Stimulated activated CD4-positive, alpha-beta T cell treated with anti-CD3 and anti-CD28 coated beads, Interleukin-2, amount 100 ng/mL, for 4 hours (primary cell): ENCODE results near the gene KCNK6.
"Not testable (repeated sequence)": the region's sequence is repeated elsewhere in the genome, so short reads cannot be mapped to it uniquely, and the experiment has no call there.

Experiments used
- DNase-seq: peaks from one replicate; pipeline ENCODE4 v3.0.0-alpha.2; 2020; ENCODE audit warnings: low read depth

The KCNK6 gene

GRCh38 chr19:38362076-38362945 lies 42.7 kb downstream of the KCNK6 start:
- DNase-seq, result peak; percentile 36

GRCh38 chr19:38362946-38363688 lies 43.5 kb downstream of the KCNK6 start:
- not testable (repeated sequence) for DNase-seq

- DNase-seq, result no peak
Observed at GRCh38 chr19:38367041-38367440, 47.4 kb downstream of the KCNK6 start.

GRCh38 chr19:38369584-38369983 lies 49.9 kb downstream of the KCNK6 start:
- no peak for DNase-seq

- DNase-seq, result no peak
Observed at GRCh38 chr19:38370299-38370698, 50.7 kb downstream of the KCNK6 start.

- no peak for DNase-seq
Observed at GRCh38 chr19:38371081-38371480, 51.4 kb downstream of the KCNK6 start.

GRCh38 chr19:38373907-38374331 lies 54.3 kb downstream of the KCNK6 start:
- no peak for DNase-seq

- DNase-seq, result peak; percentile 97
Observed at GRCh38 chr19:38374332-38375097, 54.9 kb downstream of the KCNK6 start, which contains the start of gene PSMD8. Gene PSMD8, plus strand, starts transcription at chr19:38374571. Its CDS starts 31 bp downstream, at chr19:38374602.

- no peak for DNase-seq
Observed at GRCh38 chr19:38375098-38375493, 55.5 kb downstream of the KCNK6 start.

GRCh38 chr19:38375748-38376147 lies 56.1 kb downstream of the KCNK6 start:
- DNase-seq, result no peak

- DNase-seq, result no peak
Observed at GRCh38 chr19:38376576-38376975, 56.9 kb downstream of the KCNK6 start.

- DNase-seq, result no peak
Observed at GRCh38 chr19:38377052-38377451, 57.4 kb downstream of the KCNK6 start.

- no peak for DNase-seq
Observed at GRCh38 chr19:38378866-38379265, 59.2 kb downstream of the KCNK6 start.

- DNase-seq, result no peak
Observed at GRCh38 chr19:38381138-38381537, 61.5 kb downstream of the KCNK6 start.
